ENCODE results near the gene PHF10.

DNA sequence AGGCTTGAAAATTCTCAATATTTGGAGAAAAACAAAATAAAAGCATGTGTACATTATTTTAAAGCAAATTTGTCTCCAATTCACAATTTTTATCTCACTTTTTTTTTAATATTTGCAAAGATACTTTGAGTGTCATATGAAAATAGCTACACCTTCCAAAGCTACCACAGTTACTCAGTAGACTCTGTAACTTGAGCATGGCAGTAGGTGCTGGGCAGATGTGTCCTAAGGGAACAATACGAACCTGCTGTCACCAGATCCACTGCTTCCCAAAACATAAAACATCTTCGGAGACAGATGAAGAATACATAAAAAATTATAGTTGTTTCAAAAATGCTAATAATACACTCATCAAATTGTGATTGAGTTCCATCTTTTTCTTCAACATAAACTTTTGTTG is 33.0 kb downstream of the PHF10 start:
- TF ChIP-seq, protein P1, sequence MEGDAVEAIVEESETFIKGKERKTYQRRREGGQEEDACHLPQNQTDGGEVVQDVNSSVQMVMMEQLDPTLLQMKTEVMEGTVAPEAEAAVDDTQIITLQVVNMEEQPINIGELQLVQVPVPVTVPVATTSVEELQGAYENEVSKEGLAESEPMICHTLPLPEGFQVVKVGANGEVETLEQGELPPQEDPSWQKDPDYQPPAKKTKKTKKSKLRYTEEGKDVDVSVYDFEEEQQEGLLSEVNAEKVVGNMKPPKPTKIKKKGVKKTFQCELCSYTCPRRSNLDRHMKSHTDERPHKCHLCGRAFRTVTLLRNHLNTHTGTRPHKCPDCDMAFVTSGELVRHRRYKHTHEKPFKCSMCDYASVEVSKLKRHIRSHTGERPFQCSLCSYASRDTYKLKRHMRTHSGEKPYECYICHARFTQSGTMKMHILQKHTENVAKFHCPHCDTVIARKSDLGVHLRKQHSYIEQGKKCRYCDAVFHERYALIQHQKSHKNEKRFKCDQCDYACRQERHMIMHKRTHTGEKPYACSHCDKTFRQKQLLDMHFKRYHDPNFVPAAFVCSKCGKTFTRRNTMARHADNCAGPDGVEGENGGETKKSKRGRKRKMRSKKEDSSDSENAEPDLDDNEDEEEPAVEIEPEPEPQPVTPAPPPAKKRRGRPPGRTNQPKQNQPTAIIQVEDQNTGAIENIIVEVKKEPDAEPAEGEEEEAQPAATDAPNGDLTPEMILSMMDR (IDR thresholded peaks at IDR 0.05; ENCODE audit: low read depth, low read length): no peak
- TF ChIP-seq, protein P2, sequence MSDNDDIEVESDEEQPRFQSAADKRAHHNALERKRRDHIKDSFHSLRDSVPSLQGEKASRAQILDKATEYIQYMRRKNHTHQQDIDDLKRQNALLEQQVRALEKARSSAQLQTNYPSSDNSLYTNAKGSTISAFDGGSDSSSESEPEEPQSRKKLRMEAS (IDR thresholded peaks at IDR 0.05; ENCODE audit: low read depth, low read length): no peak
- TF ChIP-seq POLR2A (IDR thresholded peaks at IDR 0.05; ENCODE audit: extremely low read depth, insufficient read length) (no peak), MYC (IDR thresholded peaks at IDR 0.05; ENCODE audit: low read depth, low read length) (no peak)
